ENCODE measurements around the gene SPECC1.

DNA sequence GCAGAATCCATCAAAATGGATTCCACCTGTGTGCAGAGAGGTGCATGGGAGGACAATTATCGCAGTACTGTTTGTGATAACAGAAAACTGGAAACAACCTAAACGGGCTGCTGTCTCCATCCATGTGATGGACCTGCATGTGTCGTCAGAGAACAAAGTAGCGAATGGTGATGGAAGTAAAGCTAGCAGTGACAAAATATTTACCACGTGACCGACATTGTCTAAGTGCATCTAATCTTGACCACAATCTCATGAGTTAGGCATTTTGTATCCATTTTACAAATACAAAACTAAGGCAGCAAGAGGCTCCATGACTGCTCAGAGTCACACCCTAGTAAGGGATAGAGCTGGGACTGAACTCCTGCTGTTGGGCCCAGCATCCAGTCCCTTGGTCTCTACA lies 270.9 kb downstream of the SPECC1 start:
- TF ChIP-seq CTCF (IDR thresholded peaks at IDR 0.05 in 2 of 3, conservative IDR thresholded peaks at IDR 0.05 in 1 of 3; ENCODE audit: borderline replicate concordance in 1 of 3, insufficient read depth in 1 of 3, low read depth in 2 of 3, low read length in 2 of 3) (no peak), RAD21 (IDR thresholded peaks at IDR 0.05; ENCODE audit: low read depth) (no peak), EGR1 (IDR thresholded peaks at IDR 0.05; ENCODE audit: low read depth) (no peak), YY1 (IDR thresholded peaks at IDR 0.05; ENCODE audit: extremely low read depth, insufficient replicate concordance, low read depth, low read length) (no peak), POLR2A (IDR thresholded peaks at IDR 0.05; ENCODE audit: borderline replicate concordance, extremely low read depth, insufficient read depth, insufficient read length) (no peak), ZNF274 (IDR thresholded peaks at IDR 0.05; ENCODE audit: low read depth, low read length) (no peak), MAX (IDR thresholded peaks at IDR 0.05) (no peak)

Measured in HCT116 (cell line).